Activated CD4-positive, alpha-beta memory T cell treated with anti-CD3 and anti-CD28 coated beads, Interleukin-2, amount 10 ng/mL, durations not matched to agents 7 days and 5 days (primary cell): ENCODE measurements around the gene SLC9A4. TPM values are rescaled to one million over a fixed set of nuclear protein-coding genes. Genes with fewer than 3 reads are reported as not detected.

Experiments used
- CTCF ChIA-PET: fragments of 350-600 bp; sonication (Branson Sonifier 250); formaldehyde crosslinking; loops from one replicate; lab custom pipeline; 2021; ENCODE audit warnings: antibody characterized with exemption, inconsistent platforms; lab: Charles Lee
- POLR2A ChIA-PET: fragments of 350-600 bp; sonication (Branson Sonifier 250); formaldehyde crosslinking; loops from one replicate; lab custom pipeline; 2021; ENCODE audit warnings: antibody characterized with exemption; lab: Charles Lee
- DNase-seq: peaks from one replicate; pipeline ENCODE4 v3.0.0-alpha.2; 2020
- H3K27ac Mint-ChIP-seq: one replicate; pipeline ENCODE4 v1.8.0; 2021; ENCODE audit warnings: mild to moderate bottlenecking, mixed read lengths
- H3K27me3 Mint-ChIP-seq: one replicate; pipeline ENCODE4 v1.8.0; 2021; ENCODE audit warnings: mixed read lengths
- H3K36me3 Mint-ChIP-seq: one replicate; pipeline ENCODE4 v1.8.0; 2021; ENCODE audit warnings: low read depth, mixed read lengths
- H3K4me1 Mint-ChIP-seq: one replicate; pipeline ENCODE4 v1.8.0; 2021; ENCODE audit warnings: mixed read lengths
- H3K4me3 Mint-ChIP-seq: one replicate; pipeline ENCODE4 v1.8.0; 2021; ENCODE audit warnings: mild to moderate bottlenecking, mixed read lengths
- H3K9me3 Mint-ChIP-seq: one replicate; pipeline ENCODE4 v1.8.0; 2021; ENCODE audit warnings: mixed read lengths
- total RNA-seq, 2 experiments: library from RNA; stranded (reverse); gene quantifications; one replicate each; pipeline ENCODE4 v1.2.3, GENCODE V29; 2021

The SLC9A4 gene
- total RNA-seq, 2 experiments from 2014 or later = 0.10 to 0.15 TPM

DNA sequence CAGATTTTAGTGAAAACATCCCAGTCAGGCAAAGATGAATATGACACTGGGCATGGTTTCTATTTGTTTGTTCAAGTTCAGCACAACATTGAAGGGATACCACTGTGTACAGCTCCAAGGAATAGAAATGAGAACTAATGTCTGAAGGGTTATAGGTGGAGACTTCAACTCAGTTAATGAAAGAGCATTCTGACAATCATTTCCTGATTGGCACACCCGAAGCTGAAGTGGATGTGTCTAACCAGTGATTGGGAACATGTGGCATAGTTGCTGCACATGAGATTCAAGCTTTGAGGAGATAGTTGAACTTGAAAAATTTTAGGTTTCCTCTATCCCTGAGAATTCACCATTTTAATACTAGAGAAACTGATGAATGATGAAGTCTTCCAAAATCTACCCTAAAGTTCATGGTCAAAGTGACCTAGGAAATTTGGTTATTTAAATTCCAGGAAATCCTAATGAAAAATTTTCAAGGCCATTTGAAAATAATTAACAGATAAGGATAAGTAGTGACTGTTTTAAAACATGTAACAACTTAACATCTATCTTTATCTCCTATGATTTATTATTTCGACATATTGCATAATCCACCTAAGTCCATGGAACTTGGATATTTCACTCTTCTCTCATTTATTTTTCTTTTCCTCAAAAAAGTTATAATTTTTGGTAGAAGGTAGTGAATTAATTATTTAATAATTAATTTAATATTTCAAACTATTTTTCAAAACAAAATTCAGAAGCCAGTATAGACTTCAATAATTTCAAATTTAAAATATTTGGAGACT lies 38.0 kb downstream of the SLC9A4 start:
- Mint-ChIP-seq H3K9me3 (no peaks in the 10 kb centered on the region), H3K36me3 (no peaks in the 10 kb centered on the region), H3K4me3 (no peak overlapping the region), H3K27ac (no peak overlapping the region), H3K4me1 (peaks cover 4% of the 10 kb centered on the region), H3K27me3 (peaks cover 21% of the 10 kb centered on the region)
- no peak for DNase-seq
- ChIA-PET CTCF (no interaction called here), POLR2A (no interaction called here)

DNA sequence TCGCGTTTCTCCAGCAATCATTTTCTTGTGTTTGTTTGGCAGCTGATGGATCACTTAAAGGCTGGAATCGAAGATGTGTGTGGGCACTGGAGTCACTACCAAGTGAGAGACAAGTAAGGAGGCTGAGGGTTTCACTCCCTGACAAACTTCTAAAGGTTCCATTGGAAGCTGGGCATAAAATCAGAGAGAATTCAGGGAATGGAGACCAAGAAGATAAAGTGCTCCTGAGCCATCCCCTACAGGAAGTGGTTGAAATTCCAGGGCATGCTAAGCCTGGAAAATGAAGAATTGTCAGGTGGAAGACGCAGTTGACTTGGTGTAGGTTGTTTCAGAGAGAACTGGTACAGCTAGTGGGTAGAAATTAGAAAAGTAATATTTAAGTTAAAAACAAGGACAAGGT lies 39.1 kb downstream of the SLC9A4 start:
- no peaks in the 10 kb centered on the region for H3K9me3 Mint-ChIP-seq
- H3K4me3 Mint-ChIP-seq = no peak overlapping the region
- DNase-seq = no peak
- CTCF ChIA-PET = no interaction called here
- H3K27me3 Mint-ChIP-seq = peaks cover 19% of the 10 kb centered on the region
- POLR2A ChIA-PET = no interaction called here
- H3K27ac Mint-ChIP-seq = no peak overlapping the region
- H3K36me3 Mint-ChIP-seq = no peaks in the 10 kb centered on the region
- H3K4me1 Mint-ChIP-seq = peaks cover 4% of the 10 kb centered on the region

DNA sequence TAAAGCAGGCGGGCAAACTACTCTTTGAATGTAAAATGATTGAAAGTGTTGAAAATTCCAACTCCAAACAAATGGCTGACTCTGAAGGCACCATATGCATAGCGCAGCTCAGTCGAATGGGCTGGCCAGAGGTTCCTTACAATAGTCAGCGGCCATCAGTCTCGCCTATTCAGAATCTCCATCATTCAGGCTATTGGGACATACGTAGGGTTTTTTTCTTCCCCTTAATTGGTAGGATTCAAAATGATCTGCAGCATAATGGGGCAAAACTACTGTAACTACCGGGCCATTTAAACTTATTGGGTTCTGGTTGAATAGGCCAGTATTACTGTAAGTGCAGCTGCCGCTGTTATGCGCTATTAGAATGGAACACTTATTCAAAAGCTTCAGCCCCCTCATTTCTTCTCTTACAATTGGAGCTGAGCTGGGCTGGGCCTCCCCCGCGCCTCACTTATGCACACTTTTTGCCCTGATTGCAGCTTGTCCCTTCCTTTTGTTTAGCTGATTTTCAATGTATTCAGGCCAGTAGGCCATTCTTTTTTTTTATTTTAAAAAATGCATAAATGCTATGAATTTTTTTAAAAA lies 40.4 kb downstream of the SLC9A4 start:
- Mint-ChIP-seq H3K4me3 (no peak overlapping the region), H3K36me3 (no peaks in the 10 kb centered on the region), H3K27ac (no peak overlapping the region), H3K9me3 (no peaks in the 10 kb centered on the region), H3K4me1 (peaks cover 4% of the 10 kb centered on the region), H3K27me3 (peaks cover 19% of the 10 kb centered on the region)
- CTCF ChIA-PET = no interaction called here
- no peak for DNase-seq
- POLR2A ChIA-PET = no interaction called here

DNA sequence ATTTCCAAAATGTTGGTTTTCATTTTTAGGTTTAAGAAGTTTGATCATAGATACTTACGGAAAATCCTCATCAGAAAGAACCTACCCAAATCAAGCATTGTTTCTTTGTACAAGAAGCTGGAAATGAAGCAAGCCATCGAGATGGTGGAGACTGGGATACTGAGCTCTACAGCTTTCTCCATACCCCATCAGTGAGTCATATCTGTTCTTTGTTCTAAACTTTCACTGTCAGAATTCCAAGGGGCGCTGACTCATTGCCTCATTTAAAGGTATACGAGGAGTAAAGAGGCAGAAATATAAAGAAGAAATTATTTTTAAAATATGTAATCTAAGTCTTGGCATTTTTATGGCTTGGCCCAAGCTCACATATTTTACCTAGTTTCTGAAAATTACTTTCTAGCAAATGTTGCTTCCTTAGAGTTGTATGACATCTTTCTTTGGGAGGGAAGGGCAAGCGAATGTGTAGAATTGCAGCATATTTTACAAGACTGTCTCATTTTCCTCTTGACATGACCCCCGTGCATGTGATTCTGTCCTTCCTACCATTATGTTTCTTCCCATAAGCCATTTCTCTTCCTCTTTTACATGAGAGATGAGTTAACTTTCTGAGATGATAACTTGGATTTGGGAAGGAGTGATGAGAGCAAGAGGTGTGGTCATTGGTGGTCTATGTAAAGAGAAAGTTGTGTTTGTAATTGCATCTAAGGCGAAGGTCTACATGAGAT lies 41.2 kb downstream of the SLC9A4 start:
- DNase-seq = no peak
- Mint-ChIP-seq H3K27ac (no peak overlapping the region), H3K4me1 (peaks cover 4% of the 10 kb centered on the region), H3K9me3 (no peaks in the 10 kb centered on the region), H3K4me3 (no peak overlapping the region), H3K27me3 (peaks cover 15% of the 10 kb centered on the region), H3K36me3 (no peaks in the 10 kb centered on the region)
- ChIA-PET CTCF (no interaction called here), POLR2A (no interaction called here)

DNA sequence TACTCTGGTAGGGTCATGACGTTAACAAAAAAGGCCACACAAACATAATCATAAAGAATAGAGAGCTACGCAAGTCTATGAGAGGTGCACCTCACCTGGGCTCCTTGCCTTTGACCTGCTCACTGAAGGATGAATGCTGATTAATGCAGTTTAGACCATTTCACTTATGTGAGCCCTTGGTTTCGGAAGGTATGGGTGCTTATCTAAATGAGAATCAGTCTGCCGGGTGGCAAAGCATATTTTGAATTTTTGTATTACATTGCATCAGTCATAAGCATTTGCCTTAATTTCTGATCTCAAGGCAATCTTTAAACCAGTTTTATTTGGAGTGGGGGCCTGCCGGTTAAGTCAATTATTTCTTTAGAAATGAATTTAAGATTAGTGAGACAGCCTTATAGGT lies 42.8 kb downstream of the SLC9A4 start:
- ChIA-PET CTCF (no interaction called here), POLR2A (no interaction called here)
- peaks cover 12% of the 10 kb centered on the region for H3K27me3 Mint-ChIP-seq

DNA sequence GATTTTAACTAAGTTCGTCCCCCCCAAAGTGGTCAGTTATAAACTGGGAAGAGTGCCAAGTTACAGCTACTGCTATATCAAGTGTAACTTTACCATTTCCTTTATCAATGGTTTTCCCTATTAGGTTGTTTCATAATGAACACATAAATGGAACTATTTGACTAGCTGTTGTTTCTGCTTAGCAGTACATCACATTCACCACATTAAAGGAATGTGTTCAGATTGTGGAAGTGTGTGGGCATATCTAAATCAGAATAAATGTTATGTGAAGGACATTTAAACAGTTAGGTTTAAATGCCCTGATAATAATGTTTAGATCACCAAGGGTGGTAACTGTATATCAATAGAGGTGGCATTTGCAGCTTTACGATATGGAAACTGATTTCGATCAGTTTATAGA lies 45.1 kb downstream of the SLC9A4 start:
- H3K36me3 Mint-ChIP-seq = no peaks in the 10 kb centered on the region
- CTCF ChIA-PET = interaction anchor here (1.5 kb wide), 1 partner anchor 98 kb away, joined by 4 read pairs; no protein-coding TSS in a partner anchor
- POLR2A ChIA-PET = no interaction called here
- no peak for DNase-seq
- no peaks in the 10 kb centered on the region for H3K4me1 Mint-ChIP-seq
- peaks cover 7% of the 10 kb centered on the region for H3K27me3 Mint-ChIP-seq
- H3K4me3 Mint-ChIP-seq = no peak overlapping the region
- no peaks in the 10 kb centered on the region for H3K9me3 Mint-ChIP-seq
- H3K27ac Mint-ChIP-seq = no peak overlapping the region

More for the DNA sequence above, 42.8 kb downstream of the SLC9A4 start:
- Mint-ChIP-seq H3K36me3 (no peaks in the 10 kb centered on the region), H3K4me3 (no peak overlapping the region), H3K9me3 (no peaks in the 10 kb centered on the region), H3K4me1 (no peaks in the 10 kb centered on the region), H3K27ac (no peak overlapping the region)
- DNase-seq = no peak

DNA sequence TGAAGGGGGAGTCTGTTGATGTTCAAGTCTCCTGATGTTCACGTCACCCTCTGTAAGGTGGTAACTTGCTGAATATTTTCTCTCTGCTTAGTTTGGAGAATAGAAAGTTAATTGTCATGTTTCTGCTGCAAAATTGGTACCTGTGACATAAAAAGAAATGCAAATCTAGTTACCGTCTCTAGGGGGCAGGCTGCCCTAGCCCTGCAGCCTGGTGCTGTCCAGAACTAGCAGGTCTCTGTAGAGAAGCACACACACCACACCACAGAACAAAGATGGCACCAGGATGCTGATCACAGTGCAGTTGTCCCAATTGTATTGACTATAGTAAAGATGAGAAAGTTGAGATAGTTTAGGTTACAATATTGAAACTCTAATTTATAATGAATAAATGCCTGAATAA lies 47.0 kb downstream of the SLC9A4 start:
- CTCF ChIA-PET = no interaction called here
- H3K36me3 Mint-ChIP-seq = no peaks in the 10 kb centered on the region
- peaks cover 2% of the 10 kb centered on the region for H3K4me1 Mint-ChIP-seq
- H3K27me3 Mint-ChIP-seq = peaks cover 4% of the 10 kb centered on the region
- no peak overlapping the region for H3K27ac Mint-ChIP-seq
- no peaks in the 10 kb centered on the region for H3K9me3 Mint-ChIP-seq
- no peak overlapping the region for H3K4me3 Mint-ChIP-seq
- DNase-seq = peak; percentile 24
- POLR2A ChIA-PET = no interaction called here

DNA sequence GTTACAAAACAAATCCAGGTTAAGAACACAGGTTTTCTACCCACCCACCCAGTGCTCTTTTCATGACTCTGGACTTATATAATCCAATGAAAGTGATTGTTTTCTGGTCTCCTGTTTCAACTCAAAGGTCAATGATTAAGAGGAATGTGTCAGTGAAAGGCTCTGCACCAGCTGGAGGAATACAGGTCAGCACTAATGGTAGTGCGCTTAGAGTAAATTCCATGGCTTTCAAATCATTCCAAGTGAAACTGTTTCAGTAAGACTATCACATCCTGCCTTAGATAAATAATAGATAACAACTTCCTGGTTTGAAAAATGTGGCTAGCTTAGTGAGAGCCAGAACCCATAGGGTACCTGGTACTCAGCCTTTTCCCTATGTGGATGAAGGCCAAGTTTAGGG lies 47.8 kb downstream of the SLC9A4 start:
- Mint-ChIP-seq H3K4me3 (no peak overlapping the region), H3K9me3 (no peaks in the 10 kb centered on the region), H3K36me3 (no peaks in the 10 kb centered on the region), H3K27ac (no peak overlapping the region), H3K4me1 (peaks cover 2% of the 10 kb centered on the region), H3K27me3 (peaks cover 4% of the 10 kb centered on the region)
- no peak for DNase-seq
- CTCF ChIA-PET = no interaction called here
- POLR2A ChIA-PET = no interaction called here

DNA sequence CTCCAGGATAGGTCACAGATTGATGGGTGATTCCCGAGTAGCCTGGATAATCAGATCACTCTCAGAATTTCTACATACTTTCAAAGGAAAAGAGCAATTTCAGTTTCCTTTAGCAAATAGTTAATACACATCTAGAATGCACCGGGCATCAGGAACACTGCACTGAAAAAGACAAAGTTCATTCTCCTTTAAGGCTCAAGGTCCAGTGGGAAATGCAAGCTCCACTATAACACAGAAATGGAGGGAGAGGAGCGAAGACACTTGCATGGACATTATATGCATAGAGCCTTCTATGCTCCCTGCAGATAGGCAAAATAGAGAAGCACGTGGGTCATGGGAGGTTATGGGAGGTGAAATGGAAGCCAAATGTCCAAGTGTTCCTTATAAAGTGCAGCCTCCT lies 49.1 kb downstream of the SLC9A4 start:
- no peak overlapping the region for H3K27ac Mint-ChIP-seq
- peaks cover 2% of the 10 kb centered on the region for H3K4me1 Mint-ChIP-seq
- POLR2A ChIA-PET = no interaction called here
- H3K4me3 Mint-ChIP-seq = no peak overlapping the region
- CTCF ChIA-PET = no interaction called here
- peaks cover 6% of the 10 kb centered on the region for H3K27me3 Mint-ChIP-seq
- no peaks in the 10 kb centered on the region for H3K9me3 Mint-ChIP-seq
- H3K36me3 Mint-ChIP-seq = no peaks in the 10 kb centered on the region
- no peak for DNase-seq

DNA sequence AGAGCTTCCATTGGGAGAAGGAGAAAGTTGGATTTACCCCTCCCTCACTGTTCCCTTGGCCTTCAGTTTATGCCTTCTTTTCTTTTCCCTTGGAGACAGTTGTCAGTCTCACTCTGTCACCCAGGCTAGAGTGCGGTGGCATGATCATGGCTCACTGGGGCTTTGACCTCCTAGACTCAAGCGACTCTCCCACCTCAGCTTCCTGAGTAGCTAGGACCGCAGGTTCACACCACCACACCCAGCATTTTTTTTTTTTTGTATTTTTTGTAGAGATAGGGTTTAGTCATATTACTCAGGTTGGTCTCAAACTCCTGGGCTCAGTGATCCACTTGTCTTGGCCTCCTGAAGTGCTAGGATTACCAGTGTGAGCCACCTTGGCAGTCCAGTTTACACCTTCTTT lies 49.9 kb downstream of the SLC9A4 start:
- CTCF ChIA-PET = no interaction called here
- POLR2A ChIA-PET = no interaction called here
- H3K9me3 Mint-ChIP-seq = no peaks in the 10 kb centered on the region

DNA sequence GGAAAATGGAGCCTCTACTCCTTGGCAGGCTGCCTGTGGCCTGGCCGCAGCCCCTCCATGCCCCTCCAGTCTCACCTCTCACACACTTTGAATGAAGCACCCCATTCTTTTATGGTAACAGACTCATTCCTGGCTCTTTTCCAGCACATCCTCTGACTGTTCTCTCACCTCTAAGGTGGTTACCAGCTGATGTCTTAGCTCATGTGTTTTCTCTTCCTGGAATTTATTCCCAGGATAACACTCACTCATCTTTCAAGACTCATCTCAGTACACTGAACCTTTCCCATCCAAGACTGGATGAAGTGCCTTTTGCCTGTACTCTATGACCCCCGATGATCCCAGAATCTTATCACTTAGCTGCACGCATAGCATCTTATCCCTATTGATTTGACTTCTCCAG lies 50.6 kb downstream of the SLC9A4 start:
- POLR2A ChIA-PET = no interaction called here
- peaks cover 2% of the 10 kb centered on the region for H3K4me1 Mint-ChIP-seq
- CTCF ChIA-PET = no interaction called here
- H3K27me3 Mint-ChIP-seq = peaks cover 4% of the 10 kb centered on the region
- no peak for DNase-seq
- H3K9me3 Mint-ChIP-seq = no peaks in the 10 kb centered on the region
- no peaks in the 10 kb centered on the region for H3K36me3 Mint-ChIP-seq
- H3K27ac Mint-ChIP-seq = no peak overlapping the region
- H3K4me3 Mint-ChIP-seq = no peak overlapping the region

More for the DNA sequence above, 49.9 kb downstream of the SLC9A4 start:
- H3K27ac Mint-ChIP-seq = no peak overlapping the region
- no peak for DNase-seq
- peaks cover 7% of the 10 kb centered on the region for H3K27me3 Mint-ChIP-seq
- H3K36me3 Mint-ChIP-seq = no peaks in the 10 kb centered on the region
- peaks cover 2% of the 10 kb centered on the region for H3K4me1 Mint-ChIP-seq
- no peak overlapping the region for H3K4me3 Mint-ChIP-seq

DNA sequence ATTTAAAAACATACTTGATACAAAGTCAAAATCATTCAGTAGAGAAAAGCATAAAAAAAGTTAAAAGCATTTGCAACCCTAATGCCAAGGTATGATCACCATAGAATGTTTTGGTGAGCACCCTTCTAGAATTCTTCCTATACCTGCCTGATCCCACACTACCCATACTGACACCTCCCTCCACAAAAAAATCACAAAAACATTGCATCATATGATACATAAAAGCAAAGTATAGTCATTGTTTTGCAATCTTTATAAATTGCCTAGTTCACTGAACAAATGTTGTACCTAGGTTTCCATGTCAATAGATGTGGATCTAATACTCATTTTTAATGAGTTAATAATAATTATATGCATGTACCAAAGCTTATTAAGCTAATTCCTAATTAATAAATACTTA lies 54.1 kb downstream of the SLC9A4 start:
- POLR2A ChIA-PET = no interaction called here
- H3K4me1 Mint-ChIP-seq = peaks cover 2% of the 10 kb centered on the region

DNA sequence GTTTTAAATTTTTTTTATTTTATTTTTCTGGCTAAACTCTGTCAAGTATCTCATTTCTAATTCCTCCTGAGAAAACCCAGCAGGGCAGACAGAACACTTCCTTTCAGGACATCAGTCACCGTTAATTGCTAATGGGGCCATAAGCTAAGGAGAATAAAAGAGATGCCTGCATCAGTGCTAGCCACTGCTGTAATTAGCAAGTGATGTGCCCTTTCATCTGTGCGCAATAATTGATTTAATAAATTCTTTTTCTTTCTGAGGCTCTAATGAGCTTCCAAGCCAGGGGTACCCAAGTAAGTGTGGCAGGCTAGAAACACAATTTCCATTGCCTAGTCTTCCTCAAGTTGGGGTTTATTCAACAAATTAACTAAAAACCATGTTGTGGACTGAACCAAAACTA lies 65.5 kb downstream of the SLC9A4 start:
- H3K9me3 Mint-ChIP-seq = no peaks in the 10 kb centered on the region
- ChIA-PET POLR2A (no interaction called here), CTCF (no interaction called here)
- peaks cover 7% of the 10 kb centered on the region for H3K27me3 Mint-ChIP-seq
- no peak overlapping the region for H3K4me3 Mint-ChIP-seq
- no peak for DNase-seq
- no peaks in the 10 kb centered on the region for H3K4me1 Mint-ChIP-seq
- H3K27ac Mint-ChIP-seq = no peak overlapping the region
- no peaks in the 10 kb centered on the region for H3K36me3 Mint-ChIP-seq

More for the DNA sequence above, 54.1 kb downstream of the SLC9A4 start:
- DNase-seq = no peak
- no peaks in the 10 kb centered on the region for H3K36me3 Mint-ChIP-seq
- no peaks in the 10 kb centered on the region for H3K9me3 Mint-ChIP-seq
- H3K27ac Mint-ChIP-seq = no peak overlapping the region
- H3K27me3 Mint-ChIP-seq = peaks cover 4% of the 10 kb centered on the region
- H3K4me3 Mint-ChIP-seq = no peak overlapping the region
- CTCF ChIA-PET = no interaction called here
